HL-60 (cell line): ENCODE data around the gene WDFY4.

Experiments
- DNase-seq, 2 experiments: peaks; one replicate each; pipeline ENCODE4 v3.0.0-alpha.2; 2010 to 2020; ENCODE audit warnings: low read depth in 1 of 2, low spot score in 1 of 2
- H3K27ac ChIP-seq: fragments of 250-450 bp; sonication (Bioruptor Pico); replicated peaks from 2 replicates; pipeline ENCODE4 v1.5.1; 2020; ENCODE audit warnings: mild to moderate bottlenecking, moderate library complexity
- H3K27me3 ChIP-seq: fragments of 250-450 bp; sonication (Bioruptor Pico); 2 replicates; pipeline ENCODE4 v1.5.1; 2021; ENCODE audit warnings: mild to moderate bottlenecking, moderate library complexity; ENCODE audit not compliant: insufficient read depth, poor library complexity, severe bottlenecking
- H3K4me3 ChIP-seq: replicated peaks from 2 replicates; pipeline ENCODE4 v1.5.1; 2011; ENCODE audit warnings: mild to moderate bottlenecking, control low read depth, low read length; ENCODE audit not compliant: insufficient read depth
- GABPA ChIP-seq: IDR thresholded peaks from 2 replicates; pipeline ENCODE4 v1.6.1; 2012; ENCODE audit warnings: low read depth
- POLR2AphosphoS5 ChIP-seq: IDR thresholded peaks from 2 replicates; pipeline ENCODE4 v1.6.1; 2012; ENCODE audit warnings: low read depth
- SPI1 ChIP-seq: IDR thresholded peaks from 2 replicates; pipeline ENCODE4 v1.6.1; 2012; ENCODE audit warnings: low read depth, mild to moderate bottlenecking, borderline replicate concordance
- TF ChIP-seq, protein P1 (sequence below): IDR thresholded peaks from 2 replicates; pipeline ENCODE4 v1.6.1; 2012; ENCODE audit warnings: low read depth; ENCODE audit not compliant: insufficient replicate concordance
- TF ChIP-seq, protein P2 (sequence below): IDR thresholded peaks from one replicate; pipeline ENCODE4 v1.5.1; 2011; ENCODE audit warnings: low read length, control low read depth, inconsistent platforms; ENCODE audit not compliant: insufficient read depth

The WDFY4 gene

DNA sequence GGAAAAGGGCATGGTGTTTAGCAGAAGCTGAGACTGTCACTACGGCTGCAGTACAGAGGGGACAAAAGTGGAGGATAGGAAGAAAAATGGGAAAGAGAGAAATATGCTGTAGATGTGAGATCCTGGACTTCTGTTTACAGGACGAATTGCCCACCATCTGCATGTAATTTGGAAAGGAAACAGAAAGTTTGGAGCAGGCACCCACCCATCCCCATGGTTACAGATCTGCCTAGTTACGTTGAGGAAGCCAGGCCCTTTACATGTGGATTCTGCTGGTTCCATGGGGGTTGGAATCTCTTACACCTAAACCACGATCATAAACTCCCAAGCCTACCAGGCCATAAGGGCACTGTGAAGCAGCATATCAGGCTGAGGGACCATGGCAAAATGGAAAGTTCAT lies 84.3 kb downstream of the WDFY4 start:
- Histone ChIP-seq H3K27ac (no peak overlapping the region), H3K4me3 (no peak overlapping the region), H3K27me3 (no peaks in the 10 kb centered on the region)
- DNase-seq: no peak
- TF ChIP-seq, protein P1, sequence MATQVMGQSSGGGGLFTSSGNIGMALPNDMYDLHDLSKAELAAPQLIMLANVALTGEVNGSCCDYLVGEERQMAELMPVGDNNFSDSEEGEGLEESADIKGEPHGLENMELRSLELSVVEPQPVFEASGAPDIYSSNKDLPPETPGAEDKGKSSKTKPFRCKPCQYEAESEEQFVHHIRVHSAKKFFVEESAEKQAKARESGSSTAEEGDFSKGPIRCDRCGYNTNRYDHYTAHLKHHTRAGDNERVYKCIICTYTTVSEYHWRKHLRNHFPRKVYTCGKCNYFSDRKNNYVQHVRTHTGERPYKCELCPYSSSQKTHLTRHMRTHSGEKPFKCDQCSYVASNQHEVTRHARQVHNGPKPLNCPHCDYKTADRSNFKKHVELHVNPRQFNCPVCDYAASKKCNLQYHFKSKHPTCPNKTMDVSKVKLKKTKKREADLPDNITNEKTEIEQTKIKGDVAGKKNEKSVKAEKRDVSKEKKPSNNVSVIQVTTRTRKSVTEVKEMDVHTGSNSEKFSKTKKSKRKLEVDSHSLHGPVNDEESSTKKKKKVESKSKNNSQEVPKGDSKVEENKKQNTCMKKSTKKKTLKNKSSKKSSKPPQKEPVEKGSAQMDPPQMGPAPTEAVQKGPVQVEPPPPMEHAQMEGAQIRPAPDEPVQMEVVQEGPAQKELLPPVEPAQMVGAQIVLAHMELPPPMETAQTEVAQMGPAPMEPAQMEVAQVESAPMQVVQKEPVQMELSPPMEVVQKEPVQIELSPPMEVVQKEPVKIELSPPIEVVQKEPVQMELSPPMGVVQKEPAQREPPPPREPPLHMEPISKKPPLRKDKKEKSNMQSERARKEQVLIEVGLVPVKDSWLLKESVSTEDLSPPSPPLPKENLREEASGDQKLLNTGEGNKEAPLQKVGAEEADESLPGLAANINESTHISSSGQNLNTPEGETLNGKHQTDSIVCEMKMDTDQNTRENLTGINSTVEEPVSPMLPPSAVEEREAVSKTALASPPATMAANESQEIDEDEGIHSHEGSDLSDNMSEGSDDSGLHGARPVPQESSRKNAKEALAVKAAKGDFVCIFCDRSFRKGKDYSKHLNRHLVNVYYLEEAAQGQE: no peak
- no peak for TF ChIP-seq GABPA
- TF ChIP-seq SPI1: no peak
- no peak for TF ChIP-seq POLR2AphosphoS5
- TF ChIP-seq, protein P2, sequence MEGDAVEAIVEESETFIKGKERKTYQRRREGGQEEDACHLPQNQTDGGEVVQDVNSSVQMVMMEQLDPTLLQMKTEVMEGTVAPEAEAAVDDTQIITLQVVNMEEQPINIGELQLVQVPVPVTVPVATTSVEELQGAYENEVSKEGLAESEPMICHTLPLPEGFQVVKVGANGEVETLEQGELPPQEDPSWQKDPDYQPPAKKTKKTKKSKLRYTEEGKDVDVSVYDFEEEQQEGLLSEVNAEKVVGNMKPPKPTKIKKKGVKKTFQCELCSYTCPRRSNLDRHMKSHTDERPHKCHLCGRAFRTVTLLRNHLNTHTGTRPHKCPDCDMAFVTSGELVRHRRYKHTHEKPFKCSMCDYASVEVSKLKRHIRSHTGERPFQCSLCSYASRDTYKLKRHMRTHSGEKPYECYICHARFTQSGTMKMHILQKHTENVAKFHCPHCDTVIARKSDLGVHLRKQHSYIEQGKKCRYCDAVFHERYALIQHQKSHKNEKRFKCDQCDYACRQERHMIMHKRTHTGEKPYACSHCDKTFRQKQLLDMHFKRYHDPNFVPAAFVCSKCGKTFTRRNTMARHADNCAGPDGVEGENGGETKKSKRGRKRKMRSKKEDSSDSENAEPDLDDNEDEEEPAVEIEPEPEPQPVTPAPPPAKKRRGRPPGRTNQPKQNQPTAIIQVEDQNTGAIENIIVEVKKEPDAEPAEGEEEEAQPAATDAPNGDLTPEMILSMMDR: no peak

DNA sequence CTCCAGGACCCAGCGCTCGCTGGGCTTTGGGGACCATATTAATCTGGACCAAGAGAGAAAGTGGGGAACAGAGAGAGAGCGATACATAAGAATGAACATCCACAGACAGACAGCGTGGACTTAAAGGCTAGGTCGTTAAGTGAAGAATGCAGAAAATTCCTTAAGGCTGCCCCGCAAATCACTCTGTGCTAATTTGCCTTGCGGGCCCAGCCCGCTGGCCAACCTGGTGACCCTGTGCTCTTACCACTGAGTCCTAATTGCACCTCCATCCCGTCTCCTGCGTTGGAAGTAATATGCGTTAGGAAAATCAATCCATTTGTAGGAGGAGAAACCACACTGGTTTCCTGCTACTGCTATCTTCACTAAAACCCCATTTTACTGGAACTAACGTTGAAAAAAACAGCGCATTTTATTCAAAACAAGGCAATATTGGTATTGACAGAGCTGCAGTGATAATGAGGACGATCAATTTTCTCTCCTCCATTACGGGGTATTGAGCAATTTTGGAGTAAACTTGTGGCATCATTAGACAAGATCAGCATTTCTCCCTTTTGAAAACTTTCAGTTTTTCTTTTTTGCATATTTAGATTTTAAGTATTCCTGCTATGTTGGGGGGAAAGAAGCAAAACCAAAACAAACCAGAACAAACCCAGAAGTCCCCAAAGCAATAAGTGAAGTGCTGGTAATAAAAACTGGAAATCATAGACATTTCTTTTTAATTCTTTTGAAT lies 85.2 kb downstream of the WDFY4 start:
- H3K27me3 ChIP-seq: no peaks in the 10 kb centered on the region
- H3K4me3 ChIP-seq: no peak overlapping the region
- DNase-seq: no peak
- no peak overlapping the region for H3K27ac ChIP-seq
- TF ChIP-seq POLR2AphosphoS5 (no peak), GABPA (no peak), SPI1 (no peak)
- TF ChIP-seq, protein P2: no peak
- TF ChIP-seq, protein P1: no peak

DNA sequence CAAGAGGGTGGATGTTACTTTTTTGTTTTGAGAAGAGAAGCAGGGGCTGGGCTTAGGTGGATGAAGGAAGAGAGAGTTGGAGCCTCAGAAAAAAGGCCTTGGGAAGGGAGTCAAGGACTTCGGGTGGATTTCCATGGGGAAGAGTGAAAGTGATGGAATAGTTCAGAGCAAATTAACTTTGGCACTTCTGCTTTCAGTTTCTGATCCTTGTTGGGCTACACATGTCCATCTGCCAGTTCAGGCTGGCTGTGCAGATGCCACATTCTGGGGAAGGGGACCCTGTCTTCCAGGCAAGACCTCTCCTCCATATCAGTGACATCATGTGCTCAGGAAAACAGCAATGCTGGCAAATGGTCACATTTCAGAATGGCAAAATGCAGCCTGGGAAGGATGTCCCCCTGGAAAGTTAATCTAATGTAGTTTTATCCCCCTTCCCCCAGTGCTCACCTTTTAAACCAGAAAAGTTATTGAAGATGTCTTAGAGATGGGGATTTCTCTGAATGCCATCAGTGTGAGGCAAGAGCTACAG lies 86.0 kb downstream of the WDFY4 start:
- H3K27me3 ChIP-seq: no peaks in the 10 kb centered on the region
- no peak for DNase-seq
- TF ChIP-seq, protein P1: no peak
- TF ChIP-seq SPI1: no peak
- no peak for TF ChIP-seq POLR2AphosphoS5
- no peak for TF ChIP-seq GABPA
- TF ChIP-seq, protein P2: no peak
- H3K27ac ChIP-seq: no peak overlapping the region
- H3K4me3 ChIP-seq: no peak overlapping the region
